Nephron (organoid): Measurements from ENCODE around the gene CTRB2.
A peak's percentile ranks its signal among the peaks of the same experiment; 100 is the strongest.

Experiments used
- H3K27ac Mint-ChIP-seq, 3 experiments: 2 replicates each; pipeline ENCODE4 v1.8.0; 2020; ENCODE audit warnings: mixed read lengths in 3 of 3, mild to moderate bottlenecking in 2 of 3, moderate library complexity in 1 of 3
- H3K27me3 Mint-ChIP-seq: 2 replicates; pipeline ENCODE4 v1.8.0; 2021; ENCODE audit warnings: low read depth, mild to moderate bottlenecking, moderate library complexity, mixed read lengths
- H3K36me3 Mint-ChIP-seq: 2 replicates; pipeline ENCODE4 v1.8.0; 2020; ENCODE audit warnings: low read depth, mixed read lengths
- H3K4me1 Mint-ChIP-seq: 2 replicates; pipeline ENCODE4 v1.8.0; 2020; ENCODE audit warnings: mixed read lengths
- H3K4me3 Mint-ChIP-seq, 3 experiments: 2 replicates each; pipeline ENCODE4 v1.8.0; 2020; ENCODE audit warnings: mild to moderate bottlenecking in 3 of 3, mixed read lengths in 3 of 3, moderate library complexity in 2 of 3
- H3K9me3 Mint-ChIP-seq: 2 replicates; pipeline ENCODE4 v1.8.0; 2020; ENCODE audit warnings: mixed read lengths
- CTCF ChIP-seq, 3 experiments: fragments of 200-600 bp; sonication (generic); IDR thresholded peaks; one replicate each; pipeline ENCODE4 v1.5.0; 2021; ENCODE audit warnings: antibody characterized with exemption in 3 of 3; ENCODE audit not compliant: unreplicated experiment in 3 of 3

Gene CTRB2

GRCh38 chr16:75206749-75207451 is at the start of gene CTRB2:
TSS of gene CTRB2 (minus strand) at chr16:75207161. CDS start at chr16:75207141, 20 bp downstream.
- H3K4me1 Mint-ChIP-seq: peaks cover 6% of the 10 kb centered on the region

GRCh38 chr16:75256059-75256571 is 49.2 kb upstream of the CTRB2 start:
- no peak for TF ChIP-seq CTCF (IDR thresholded peaks at IDR 0.05; ENCODE audit: unreplicated experiment in 3 of 3)
- H3K27ac Mint-ChIP-seq: peak overlapping the region in 1 of 3 experiments; percentile 25
- peaks cover 69% of the 10 kb centered on the region for H3K4me1 Mint-ChIP-seq
- no peaks in the 10 kb centered on the region for H3K27me3 Mint-ChIP-seq
- H3K36me3 Mint-ChIP-seq: peaks cover 5% of the 10 kb centered on the region
- H3K9me3 Mint-ChIP-seq: no peaks in the 10 kb centered on the region
- H3K4me3 Mint-ChIP-seq: no peak overlapping the region

More at GRCh38 chr16:75206749-75207451, at the start of gene CTRB2:
- no peaks in the 10 kb centered on the region for H3K27me3 Mint-ChIP-seq
- H3K27ac Mint-ChIP-seq: no peak within 1 kb of the TSS
- no peaks in the 10 kb centered on the region for H3K9me3 Mint-ChIP-seq
- TF ChIP-seq CTCF (IDR thresholded peaks at IDR 0.05; ENCODE audit: unreplicated experiment in 3 of 3): no peak
- no peaks in the 10 kb centered on the region for H3K36me3 Mint-ChIP-seq
- H3K4me3 Mint-ChIP-seq: no peak within 1 kb of the TSS

GRCh38 chr16:75254359-75254837 is 47.4 kb upstream of the CTRB2 start:
- Mint-ChIP-seq H3K9me3 (no peaks in the 10 kb centered on the region), H3K27ac (peak overlapping the region; percentile 82 to 92 (median 90)), H3K4me1 (peaks cover 60% of the 10 kb centered on the region), H3K36me3 (no peaks in the 10 kb centered on the region), H3K27me3 (no peaks in the 10 kb centered on the region), H3K4me3 (no peak overlapping the region)
- no peak for TF ChIP-seq CTCF (IDR thresholded peaks at IDR 0.05; ENCODE audit: unreplicated experiment in 3 of 3)

GRCh38 chr16:75252946-75253911 is 46.3 kb upstream of the CTRB2 start:
- Mint-ChIP-seq H3K4me3 (peak overlapping the region; percentile 40 to 73 (median 71)), H3K36me3 (no peaks in the 10 kb centered on the region), H3K4me1 (peaks cover 53% of the 10 kb centered on the region), H3K27ac (peak overlapping the region; percentile 74 to 86 (median 77)), H3K9me3 (no peaks in the 10 kb centered on the region), H3K27me3 (no peaks in the 10 kb centered on the region)
- TF ChIP-seq CTCF (IDR thresholded peaks at IDR 0.05; ENCODE audit: unreplicated experiment in 3 of 3): no peak

GRCh38 chr16:75252049-75252864 is 45.3 kb upstream of the CTRB2 start:
- TF ChIP-seq CTCF (IDR thresholded peaks at IDR 0.05; ENCODE audit: unreplicated experiment in 3 of 3): no peak
- Mint-ChIP-seq H3K27ac (peak overlapping the region; percentile 86 to 94 (median 90)), H3K9me3 (no peaks in the 10 kb centered on the region), H3K4me1 (peaks cover 51% of the 10 kb centered on the region), H3K27me3 (no peaks in the 10 kb centered on the region), H3K4me3 (peak overlapping the region; percentile 79 to 86 (median 84)), H3K36me3 (no peaks in the 10 kb centered on the region)
